ENCODE data around the gene FAM229A.
A peak's percentile ranks its signal among the peaks of the same experiment; 100 is the strongest.

Gene FAM229A

GRCh38 chr1:32345289-32345827, 16.9 kb downstream of the FAM229A start:
- DNase-seq: no peak

- DNase-seq: no peak
Measured at GRCh38 chr1:32342704-32343103, 19.6 kb downstream of the FAM229A start.

GRCh38 chr1:32341971-32342370, 20.3 kb downstream of the FAM229A start:
- no peak for DNase-seq

GRCh38 chr1:32341186-32341757, 21.0 kb downstream of the FAM229A start:
- no peak for DNase-seq

- no peak for DNase-seq
Measured at GRCh38 chr1:32339363-32339978, 22.8 kb downstream of the FAM229A start.

- no peak for DNase-seq
Measured at GRCh38 chr1:32338637-32339145, 23.6 kb downstream of the FAM229A start.

- no peak for DNase-seq
Measured at GRCh38 chr1:32337855-32338636, 24.2 kb downstream of the FAM229A start.

GRCh38 chr1:32336963-32337675, 25.2 kb downstream of the FAM229A start:
- no peak for DNase-seq

- no peak for DNase-seq
Measured at GRCh38 chr1:32336591-32336932, 25.7 kb downstream of the FAM229A start.

- DNase-seq: peak; percentile 84
Measured at GRCh38 chr1:32335790-32336590, 26.3 kb downstream of the FAM229A start, which contains the start of gene MARCKSL1. Gene MARCKSL1 (minus strand): TSS chr1:32336233. CDS start chr1:32336033, 200 bp downstream.

GRCh38 chr1:32335535-32335789, 26.8 kb downstream of the FAM229A start:
- DNase-seq: no peak

- DNase-seq: peak; percentile 57
Measured at GRCh38 chr1:32334864-32335534, 27.3 kb downstream of the FAM229A start.

- DNase-seq: no peak
Measured at GRCh38 chr1:32334274-32334861, 27.9 kb downstream of the FAM229A start.

- DNase-seq: no peak
Measured at GRCh38 chr1:32333251-32333963, 28.9 kb downstream of the FAM229A start.

GRCh38 chr1:32332290-32333079, 29.8 kb downstream of the FAM229A start:
- DNase-seq: no peak

- no peak for DNase-seq
Measured at GRCh38 chr1:32331549-32331948, 30.7 kb downstream of the FAM229A start.

- DNase-seq: no peak
Measured at GRCh38 chr1:32330558-32331151, 31.6 kb downstream of the FAM229A start.

GRCh38 chr1:32329931-32330466, 32.3 kb downstream of the FAM229A start:
- no peak for DNase-seq

- DNase-seq: no peak
Measured at GRCh38 chr1:32327204-32327603, 35.1 kb downstream of the FAM229A start.
